Stimulated activated CD4-positive, alpha-beta T cell treated with anti-CD3 and anti-CD28 coated beads, Interleukin-15, amount 100 ng/mL, for 1 hour (primary cell): ENCODE data around the gene PLCB2.

Experiments used
- DNase-seq, 2 donors: peaks; one replicate each; pipeline ENCODE4 v3.0.0-alpha.2; 2020; ENCODE audit warnings: low read depth in 1 of 2, low spot score in 1 of 2

Gene PLCB2

DNA sequence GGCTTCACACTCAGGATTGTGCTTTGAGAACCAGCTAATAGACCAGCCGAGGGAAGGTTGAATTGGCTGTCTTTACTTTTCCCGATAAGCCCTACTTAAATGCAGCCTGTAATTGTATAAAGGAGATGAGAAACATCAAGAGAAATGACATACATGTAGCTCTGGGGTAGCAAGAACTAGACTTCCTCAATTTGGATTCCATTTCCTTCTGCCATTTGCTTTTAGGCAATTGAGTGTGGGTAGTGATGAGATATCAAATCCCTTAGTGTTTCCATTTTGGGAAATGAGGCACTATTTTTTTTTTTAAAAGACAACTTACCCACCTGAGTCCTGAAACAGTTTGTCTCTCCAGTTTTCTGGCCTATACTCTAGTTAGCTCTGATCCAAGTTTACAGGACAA lies 18.0 kb upstream of the PLCB2 start:
- DNase-seq = no peak

DNA sequence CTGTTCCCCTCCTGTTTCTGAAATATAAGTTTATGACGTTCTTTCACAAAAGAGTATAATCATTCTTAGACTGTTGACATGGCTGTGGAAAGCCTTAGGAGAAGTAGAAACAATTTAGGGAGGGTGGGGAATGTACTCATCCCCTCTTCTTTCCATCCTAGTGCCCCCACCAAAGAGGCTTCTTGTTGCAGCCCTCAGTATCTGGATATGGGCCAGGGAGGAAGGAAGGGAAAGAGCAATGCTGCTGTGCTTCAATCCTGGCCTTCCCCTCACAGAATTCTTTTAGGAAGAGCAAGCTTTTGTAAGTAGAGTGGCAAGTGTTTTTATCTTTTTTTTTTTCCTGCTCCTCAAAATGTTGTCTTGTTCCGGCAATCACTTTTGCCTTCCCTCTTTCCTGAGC lies 17.5 kb upstream of the PLCB2 start:
- no peak for DNase-seq

DNA sequence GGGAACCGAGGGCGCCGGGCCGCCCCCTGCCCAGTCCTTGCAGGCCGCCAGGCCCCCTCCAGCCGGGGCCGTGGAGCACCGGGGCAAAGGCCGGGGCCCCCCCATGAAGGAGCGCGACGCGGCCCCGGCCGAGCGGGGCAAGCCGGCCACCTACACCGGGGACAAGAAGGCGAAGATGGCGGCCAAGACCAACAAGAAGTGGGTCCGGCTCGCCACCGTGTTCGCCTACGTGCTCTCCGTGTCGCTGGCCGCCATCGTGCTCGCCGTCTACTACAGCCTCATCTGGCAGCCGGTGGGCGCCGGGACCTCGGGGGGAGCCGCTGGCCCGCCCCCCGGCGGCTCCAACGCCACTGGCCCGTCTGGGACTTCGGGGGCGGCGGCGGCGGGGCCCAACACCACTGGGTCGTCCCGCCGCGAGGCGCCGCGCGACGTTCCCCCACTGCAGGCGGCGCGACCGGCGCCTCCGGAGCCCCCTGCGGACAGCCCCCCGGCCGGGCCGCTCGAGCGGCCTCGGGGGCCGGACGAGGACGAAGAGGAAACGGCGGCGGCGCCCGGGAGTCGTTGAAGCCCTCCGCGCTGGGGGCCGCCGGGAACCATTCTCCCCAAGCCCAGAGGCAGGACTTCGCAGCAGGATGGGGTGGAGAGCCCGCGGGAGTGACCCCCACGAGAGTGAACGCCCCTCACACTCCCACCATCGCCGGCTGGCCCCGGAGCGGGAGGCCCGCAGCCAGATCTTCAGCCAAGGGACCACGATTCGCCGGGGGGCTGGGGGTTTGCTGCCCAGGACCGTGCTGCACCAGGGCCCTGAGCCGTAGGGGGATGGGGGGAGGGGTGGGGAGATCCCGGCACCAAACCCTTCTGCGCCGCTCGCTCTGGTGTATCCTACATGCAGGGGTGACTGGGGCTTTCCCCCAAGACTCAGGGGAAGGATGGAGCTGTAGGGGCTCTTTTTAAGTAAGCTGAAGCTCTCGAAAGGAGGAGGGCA lies 16.5 kb upstream of the PLCB2 start:
- DNase-seq = no peak

DNA sequence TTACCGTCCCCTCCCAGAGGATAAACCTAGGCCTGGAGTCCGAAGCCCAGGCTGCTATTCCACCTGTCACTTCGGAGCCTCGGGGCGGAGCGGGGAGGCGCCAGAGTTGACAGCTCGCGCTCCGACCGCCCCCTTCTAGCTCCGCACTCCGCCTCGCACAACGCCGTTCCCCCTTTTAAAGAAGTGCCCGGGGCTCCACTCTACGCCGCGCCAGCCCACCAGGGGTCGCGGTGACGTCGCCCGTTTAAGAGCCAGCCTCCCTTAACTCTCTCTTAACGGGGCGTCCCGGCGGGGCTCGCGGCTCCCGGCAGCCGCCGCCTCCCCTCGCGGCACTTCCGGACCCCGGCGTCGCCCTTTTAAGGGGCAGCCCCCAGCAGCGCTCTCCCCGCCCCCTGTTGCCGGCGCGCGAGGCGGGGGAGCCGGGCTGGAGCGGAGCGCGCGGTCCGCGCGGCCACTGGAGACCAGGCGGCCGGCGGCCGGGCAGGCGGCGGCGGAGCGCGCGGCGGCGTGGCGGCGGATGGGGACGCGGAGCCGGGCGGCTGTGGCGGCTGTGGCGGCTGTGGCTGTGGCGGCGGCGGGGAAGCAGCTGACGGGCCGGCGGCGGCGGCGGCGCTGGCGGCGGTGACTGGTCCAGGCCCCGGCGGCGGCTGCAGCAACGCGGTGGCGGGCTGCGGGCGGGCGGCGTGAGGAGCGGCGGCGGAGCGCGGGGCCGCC lies 15.7 kb upstream of the PLCB2 start, which contains the start of gene INAFM2:
Gene INAFM2, plus strand, starts transcription at position 454 of the 714 bp plus-strand sequence. CDS start 364 bp downstream, outside the sequence.
- peak; percentile 73 to 83 for DNase-seq

DNA sequence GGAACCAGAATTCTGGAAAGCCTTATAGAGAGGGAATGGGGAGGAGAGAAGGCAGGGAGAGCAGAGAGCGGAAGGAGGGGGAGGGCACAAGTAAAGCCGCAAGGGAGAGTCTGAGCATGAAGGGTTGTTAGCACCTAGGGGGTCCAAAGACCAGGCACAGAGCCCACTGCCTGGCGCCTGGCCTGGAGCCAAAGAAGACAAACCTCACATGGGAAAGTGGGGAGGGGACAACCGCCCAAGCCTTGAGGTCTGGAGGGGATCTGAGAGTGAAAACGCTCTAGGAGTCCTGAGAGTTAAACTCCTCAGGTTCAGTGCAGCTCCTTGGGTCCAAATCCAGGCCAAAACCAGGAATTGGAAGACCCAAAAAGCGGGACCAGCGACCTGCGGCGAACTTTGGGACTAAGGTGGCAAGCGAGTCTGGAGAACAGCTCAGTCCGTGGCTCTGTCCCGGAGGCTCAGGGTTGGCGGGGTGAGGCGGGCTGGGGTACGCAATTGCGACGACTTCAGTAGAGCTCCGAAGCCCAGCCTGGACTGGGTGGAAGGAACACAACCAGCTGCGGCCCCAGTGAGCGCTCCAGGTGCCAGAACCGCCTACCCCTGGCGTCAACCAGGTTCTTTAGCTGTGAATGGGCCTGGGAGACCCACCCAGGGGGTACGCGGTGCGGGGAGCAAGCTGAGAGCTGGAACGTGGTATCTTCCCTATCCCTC lies 14.9 kb upstream of the PLCB2 start:
- DNase-seq = no peak

DNA sequence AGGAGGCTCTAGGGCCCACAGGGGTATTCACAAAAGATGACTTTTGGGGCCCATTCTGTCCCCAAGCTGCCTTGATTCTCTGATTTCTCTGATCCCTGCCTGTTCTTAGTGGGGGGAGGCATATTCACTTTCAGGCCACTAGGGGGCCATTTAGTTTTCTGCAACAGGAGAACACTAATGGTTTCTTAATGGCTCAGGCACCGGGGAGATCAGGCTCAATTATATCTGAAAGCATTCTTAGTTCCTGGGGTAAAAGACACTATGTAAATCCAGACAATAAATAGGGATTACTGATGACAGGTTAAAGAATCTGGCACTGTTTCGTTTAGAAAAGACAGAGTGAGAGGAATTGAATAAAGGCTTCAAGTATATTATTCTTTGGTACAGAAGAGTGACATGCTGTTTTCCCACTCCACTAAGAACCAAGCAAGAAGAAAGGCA lies 13.2 kb upstream of the PLCB2 start:
- no peak for DNase-seq

DNA sequence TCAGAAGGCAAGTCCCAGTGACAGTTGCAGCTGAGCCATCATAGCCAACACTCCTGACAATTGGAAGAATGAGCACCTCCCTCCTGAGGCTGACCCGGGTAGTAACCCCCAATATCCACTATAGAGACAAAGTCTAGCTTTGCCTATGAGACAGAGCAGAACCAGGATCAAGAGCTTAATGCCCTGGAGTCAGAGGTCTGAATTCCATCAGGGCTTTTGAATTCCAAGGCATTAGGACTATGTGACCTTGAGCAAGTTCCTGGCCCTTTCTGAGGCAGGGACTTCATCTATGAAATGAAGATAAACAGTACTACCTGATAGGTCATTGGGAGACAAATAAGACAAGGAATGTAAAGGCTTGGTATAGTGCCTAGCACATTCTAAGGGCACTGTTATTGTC lies 12.7 kb upstream of the PLCB2 start:
- no peak for DNase-seq

DNA sequence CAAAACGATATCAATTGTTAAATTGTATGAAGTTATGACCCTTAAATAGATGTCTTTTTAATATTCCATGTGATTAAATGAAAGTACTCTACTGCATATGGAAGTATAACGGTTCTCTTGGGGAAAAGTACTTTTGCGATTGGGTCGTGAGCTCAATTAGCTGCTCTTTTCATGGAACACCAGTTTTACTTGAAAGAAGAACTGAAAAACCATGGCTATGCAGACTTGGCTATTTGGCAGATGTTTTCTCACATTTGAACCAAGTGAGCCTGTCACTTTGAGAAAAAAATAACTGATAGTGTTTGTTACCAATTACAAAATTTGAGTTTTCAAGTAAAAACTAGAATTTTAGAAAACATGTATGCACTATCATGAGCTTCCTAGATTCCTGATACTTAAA lies 9.8 kb upstream of the PLCB2 start:
- DNase-seq = no peak

DNA sequence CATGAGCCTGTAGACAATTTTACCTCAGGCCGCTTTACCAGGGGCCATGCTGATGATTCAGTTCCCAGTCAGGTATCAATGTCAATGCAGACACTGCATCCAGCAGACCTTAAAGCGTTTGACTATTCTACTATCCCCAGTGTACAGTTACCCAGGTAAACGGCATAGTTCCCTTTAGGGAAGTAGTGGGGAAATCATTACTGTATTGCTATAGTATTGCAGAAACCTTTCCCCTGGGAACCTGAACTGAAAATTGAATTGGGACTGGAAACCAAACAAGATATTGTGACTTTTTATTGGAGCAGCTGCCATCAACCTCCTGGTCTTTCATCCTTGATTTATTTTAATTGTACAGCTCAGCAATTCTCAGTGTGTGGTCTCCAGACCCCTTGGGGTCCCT lies 9.2 kb upstream of the PLCB2 start:
- no peak for DNase-seq

DNA sequence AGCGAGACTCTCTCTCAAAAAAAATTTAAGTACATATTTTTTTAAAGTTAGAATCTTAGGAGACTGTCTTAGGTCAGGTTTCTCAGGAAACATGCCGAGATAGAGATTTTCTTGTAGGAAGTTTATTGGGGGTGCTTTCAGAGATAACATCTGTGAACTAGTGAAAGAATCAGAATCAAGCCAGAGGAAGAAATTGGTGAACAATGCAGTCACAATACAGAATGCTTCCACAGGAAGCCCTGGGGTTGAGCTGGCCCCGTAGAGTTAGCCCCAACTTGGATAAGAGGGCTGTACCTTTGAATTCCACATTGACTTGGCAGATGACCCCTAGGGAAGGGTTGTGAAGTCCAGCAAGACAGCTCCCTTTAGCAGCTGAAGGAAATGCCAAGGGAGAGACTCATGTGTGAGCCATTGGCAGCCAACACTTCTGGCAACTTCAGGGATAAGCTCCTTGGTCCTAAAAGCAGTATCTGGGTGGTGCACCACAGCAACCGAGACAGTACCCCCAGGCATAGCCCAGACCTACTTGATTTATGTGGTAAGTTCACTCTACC lies 7.1 kb upstream of the PLCB2 start:
- DNase-seq = no peak

DNA sequence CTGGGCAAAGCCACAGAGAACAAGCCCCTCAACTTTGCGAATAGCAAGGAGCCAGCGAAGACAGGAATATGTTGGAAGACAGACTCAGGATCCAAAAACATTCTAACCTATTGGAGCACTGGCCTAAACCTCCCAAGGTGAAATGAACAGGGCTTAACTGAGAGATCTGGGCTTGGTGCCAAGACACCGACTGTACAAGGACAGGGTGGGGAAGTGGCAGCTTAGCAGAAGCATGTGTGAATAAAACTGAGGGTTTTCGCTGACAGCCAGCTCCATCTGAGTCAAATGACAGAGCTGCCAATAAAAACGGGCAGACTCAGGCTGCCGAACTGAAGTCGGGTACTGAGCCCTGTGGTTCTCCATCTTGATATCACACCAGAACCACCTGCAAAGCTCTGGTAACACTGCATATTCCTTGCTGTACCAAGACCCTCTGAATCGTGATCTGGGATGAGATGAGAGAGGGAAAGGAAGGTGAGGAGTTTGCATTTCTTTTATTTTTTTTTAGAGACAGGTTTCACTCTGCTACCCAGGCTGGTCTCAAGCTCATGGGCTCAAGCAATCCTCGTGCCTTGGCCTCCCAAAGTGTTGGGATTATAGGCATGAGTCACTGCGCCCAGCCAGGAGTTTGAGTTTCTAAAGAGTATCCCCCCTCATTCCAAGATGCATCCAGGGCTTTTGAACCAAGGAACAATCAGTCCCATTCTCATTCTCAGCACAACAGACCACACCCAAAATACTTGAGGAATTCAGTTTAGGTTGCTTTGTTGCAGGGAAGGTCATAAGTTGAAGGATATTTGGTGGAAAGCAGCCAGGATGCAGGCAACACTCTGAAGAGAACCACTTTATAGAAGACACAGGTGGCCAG lies 6.0 kb upstream of the PLCB2 start:
- DNase-seq = no peak

DNA sequence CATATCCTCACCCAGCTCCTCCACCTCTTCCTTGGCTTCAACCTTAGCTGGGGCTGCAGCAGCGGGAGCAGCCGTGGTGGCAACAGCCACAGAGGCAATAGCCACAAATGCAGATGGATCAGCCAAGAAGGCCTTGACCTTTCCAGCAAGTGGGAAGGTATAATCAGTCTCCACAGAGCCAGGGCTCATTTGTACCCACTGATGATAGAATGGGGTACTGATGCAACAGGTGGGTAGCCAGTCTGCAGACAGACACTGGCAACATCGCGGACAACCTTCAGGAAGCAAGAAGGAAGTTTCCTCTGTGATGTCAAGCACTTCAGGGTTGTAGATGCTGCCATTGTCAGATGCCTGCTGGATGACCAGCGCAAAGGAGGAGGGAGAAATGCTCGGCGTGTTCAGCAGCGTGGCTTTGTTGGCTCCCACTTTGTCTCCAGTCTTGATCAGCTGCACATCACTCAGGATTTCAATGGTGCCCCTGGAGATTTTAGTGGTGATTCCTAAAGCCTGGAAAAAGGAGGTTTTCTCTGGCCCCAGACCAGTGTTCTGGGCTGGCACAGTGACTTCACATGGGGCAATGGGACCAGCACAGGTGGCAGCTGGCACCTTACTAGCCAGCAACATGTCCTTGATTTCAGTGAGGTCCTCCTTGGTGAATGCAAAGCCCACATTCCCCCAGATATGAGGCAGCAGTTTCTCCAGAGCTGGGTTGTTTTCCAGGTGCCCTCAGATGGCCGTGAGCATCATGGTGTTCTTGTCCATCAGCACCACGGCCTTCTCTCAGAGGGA lies 4.8 kb upstream of the PLCB2 start:
- no peak for DNase-seq

DNA sequence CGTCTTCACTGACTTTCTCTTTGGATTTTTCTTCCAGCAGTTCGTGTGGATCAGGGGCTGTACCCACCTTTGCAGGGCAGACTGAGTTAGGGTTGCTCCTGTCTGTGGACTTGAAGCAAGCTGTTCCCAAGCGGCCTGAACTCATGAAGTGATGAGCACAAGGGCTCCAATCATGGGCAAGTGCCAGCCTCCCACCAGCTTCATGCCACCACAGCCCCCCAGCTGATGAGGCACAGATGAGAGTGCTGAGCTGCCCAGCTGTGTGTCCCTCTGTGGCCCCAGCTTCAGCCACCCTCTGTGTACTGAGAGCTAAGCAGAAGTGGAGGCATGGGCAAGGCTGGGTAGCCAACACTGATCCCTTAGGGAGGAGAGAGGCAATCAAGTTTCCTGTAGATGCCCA lies 3.3 kb upstream of the PLCB2 start:
- DNase-seq = no peak

DNA sequence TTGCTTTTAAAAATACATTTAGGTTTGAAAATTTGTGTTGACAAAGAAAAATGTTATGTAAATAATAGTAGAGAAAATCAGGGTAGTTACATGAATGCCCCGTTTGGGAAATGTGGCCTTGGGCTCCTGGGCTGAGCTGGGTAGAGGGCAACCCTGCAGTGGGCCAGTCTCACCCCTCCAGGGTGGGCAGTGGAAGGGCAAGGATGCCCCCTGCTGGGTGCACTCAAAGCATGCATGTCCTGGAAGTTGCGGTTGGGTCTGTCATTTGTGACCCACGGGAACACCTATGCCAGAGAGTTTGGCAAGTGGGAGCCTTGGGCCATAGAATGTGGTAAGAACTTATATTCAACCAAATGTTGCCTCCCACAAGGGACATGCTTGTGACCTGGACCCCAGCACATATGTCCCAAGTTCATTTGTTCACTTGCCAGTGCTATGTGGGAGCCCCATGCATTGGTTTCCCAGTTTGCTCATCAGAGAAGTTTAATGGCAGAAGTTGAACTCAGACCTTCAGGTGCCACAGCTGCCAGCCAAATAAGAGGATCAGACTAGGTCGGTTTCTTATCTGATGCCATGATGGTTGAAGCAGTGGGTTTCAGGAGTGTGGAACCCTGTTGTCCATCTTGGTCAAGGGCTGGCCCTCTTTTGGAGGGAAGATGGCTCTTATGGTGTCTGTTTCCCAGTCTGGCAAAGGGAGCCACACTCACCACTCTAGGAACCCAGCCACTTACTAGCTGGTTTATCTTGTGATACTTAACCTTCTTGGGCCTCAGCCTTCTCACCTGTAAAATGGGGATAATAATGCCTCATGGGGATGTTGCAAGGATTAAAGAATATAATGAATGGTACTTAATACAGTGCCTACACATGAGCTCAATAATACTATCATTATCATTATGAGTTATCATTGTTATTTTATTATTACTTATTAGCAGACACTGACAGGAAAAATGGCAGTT lies 2.5 kb upstream of the PLCB2 start:
- no peak for DNase-seq

DNA sequence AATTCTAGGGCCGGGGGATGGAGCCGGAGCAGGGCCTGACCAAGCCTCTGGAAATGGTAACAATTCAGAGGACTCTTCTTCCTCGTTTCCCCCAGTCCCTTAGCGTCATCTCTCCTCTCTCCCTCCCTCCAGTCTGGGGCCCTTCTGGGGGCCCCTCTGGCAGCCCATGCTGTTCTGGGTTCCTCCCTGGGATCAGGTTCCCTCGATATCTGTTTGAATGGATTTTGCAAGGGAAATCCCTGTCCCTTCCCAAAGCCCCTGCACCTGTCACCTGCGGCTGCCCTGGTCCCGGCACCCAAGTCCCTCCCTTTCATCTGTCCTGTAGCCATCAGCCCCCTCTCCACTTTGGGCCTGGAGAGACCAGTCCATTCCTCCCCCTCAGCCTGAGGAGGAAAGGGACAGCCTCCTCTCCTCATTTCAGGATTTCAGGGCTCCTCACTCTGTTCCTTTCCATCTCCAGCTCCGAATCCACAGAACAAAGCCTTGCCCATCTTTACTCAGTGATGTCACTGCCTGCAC lies 1.7 kb upstream of the PLCB2 start:
- DNase-seq = no peak

DNA sequence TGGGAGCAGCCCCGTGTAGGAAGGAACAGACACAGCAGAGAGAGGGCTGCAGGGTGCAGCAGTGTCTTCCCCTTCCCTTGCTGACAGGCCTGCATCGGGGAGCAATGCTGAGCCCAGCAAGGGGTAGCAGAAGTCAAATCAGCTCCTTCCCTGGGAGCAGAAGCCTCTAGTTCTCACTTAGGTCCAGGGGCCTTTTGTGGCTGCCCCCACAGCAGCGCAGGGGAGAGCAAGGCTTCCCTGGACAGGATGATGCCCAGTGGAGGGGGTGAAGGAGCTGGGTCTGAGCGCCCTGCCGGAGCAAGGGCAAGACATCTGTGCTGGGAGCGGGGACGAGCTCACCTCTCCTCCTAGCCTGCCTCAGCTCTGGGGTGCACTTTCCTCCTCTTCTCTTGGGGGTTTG lies 827 bp downstream of the PLCB2 start:
- no peak for DNase-seq

DNA sequence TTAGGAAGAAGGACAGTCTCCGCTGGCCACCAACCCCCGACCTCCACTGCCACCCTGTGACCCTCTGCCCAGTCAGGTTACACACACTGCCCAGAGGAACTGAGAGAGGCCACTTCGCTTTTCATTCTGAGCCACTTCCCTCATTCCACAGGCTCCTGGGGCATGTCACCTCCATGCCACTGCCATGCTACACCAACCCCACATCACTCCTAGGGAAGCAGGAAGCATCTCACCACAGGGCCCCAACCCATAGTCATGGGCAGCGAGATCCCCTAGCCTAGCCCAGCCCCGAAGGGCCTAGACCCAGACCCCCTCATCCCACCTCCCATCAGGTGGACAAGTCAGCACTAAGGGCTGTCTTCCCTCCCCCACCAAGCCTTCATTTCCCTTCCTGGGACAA lies 1.4 kb downstream of the PLCB2 start:
- DNase-seq = no peak

DNA sequence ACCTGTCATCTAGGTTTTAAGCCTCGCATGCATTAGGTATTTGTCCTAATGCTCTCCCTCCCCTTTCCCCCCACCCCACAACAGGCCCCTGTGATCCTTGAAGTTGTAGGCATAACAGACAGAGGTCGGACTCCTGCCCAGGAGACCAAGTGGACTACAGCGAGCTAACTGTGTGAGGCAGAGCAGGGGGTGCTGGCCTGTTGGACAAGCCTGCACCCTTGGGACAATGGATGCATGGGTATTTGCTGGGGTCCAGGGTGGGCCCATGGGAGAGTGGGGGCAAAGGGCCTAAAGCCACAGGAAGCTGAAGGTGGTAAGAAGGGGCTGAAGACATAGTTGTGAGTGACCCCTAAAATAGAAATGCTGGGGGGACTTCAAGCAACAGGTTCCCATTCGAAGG lies 2.5 kb downstream of the PLCB2 start:
- no peak for DNase-seq
